K562 (cell line): ENCODE data around the gene AHI1. TPM values are rescaled to one million over a fixed set of nuclear protein-coding genes. Genes with fewer than 3 reads are reported as not detected.

Experiments
- ATF3 ChIP-seq, 2 experiments: fragments of 450-650 bp in 1 of 2; sonication (generic) in 1 of 2; formaldehyde crosslinking in 1 of 2; IDR thresholded peaks in 1 of 2; conservative IDR thresholded peaks in 1 of 2; 2 replicates each; pipeline versions ENCODE4 v1.6.1 to v1.8.1; 2016 to 2023; ENCODE audit warnings: mild to moderate bottlenecking in 2 of 2, moderate library complexity in 2 of 2, inconsistent platforms in 1 of 2, missing genetic modification reagents in 1 of 2
- ATF7 ChIP-seq: fragments of 450-650 bp; IDR thresholded peaks from 2 replicates; pipeline ENCODE4 v1.7.1; 2014; ENCODE audit warnings: mild to moderate bottlenecking, moderate library complexity
- CREB1 ChIP-seq, 2 experiments: sonication (generic) in 1 of 2; formaldehyde crosslinking in 1 of 2; IDR thresholded peaks; 2 replicates each; pipeline versions ENCODE4 v1.6.1 to v1.8.0; 2012 to 2022; ENCODE audit warnings: inconsistent platforms in 1 of 2, mild to moderate bottlenecking in 1 of 2, missing genetic modification reagents in 1 of 2, moderate library complexity in 1 of 2
- CSDE1 ChIP-seq, 2 experiments: fragments of 450-650 bp; IDR thresholded peaks; 2 replicates each; pipeline ENCODE4 v1.6.1; 2016; ENCODE audit warnings: mild to moderate bottlenecking in 1 of 2
- EZH2 ChIP-seq: IDR thresholded peaks from 2 replicates; pipeline ENCODE4 v1.6.1; 2012; ENCODE audit warnings: low read depth, mild to moderate bottlenecking, inconsistent platforms, low read length, borderline replicate concordance
- GATAD2A ChIP-seq: fragments of 450-650 bp; IDR thresholded peaks from 2 replicates; pipeline ENCODE4 v1.6.1; 2017
- HDAC2 ChIP-seq: fragments of 450-650 bp; IDR thresholded peaks from 2 replicates; pipeline ENCODE4 v1.6.1; 2016; ENCODE audit warnings: mild to moderate bottlenecking
- HDAC6 ChIP-seq: IDR thresholded peaks from 2 replicates; pipeline ENCODE4 v1.6.1; 2012; ENCODE audit warnings: low read depth, mild to moderate bottlenecking, control low read depth, inconsistent platforms, low read length, moderate library complexity
- KLF13 ChIP-seq: fragments of 450-650 bp; IDR thresholded peaks from 2 replicates; pipeline ENCODE4 v1.6.1; 2016; ENCODE audit warnings: missing genetic modification characterization, low read depth, mild to moderate bottlenecking, missing compliant biosample characterization, moderate library complexity, borderline replicate concordance
- MTA1 ChIP-seq: fragments of 450-650 bp; IDR thresholded peaks from 2 replicates; pipeline ENCODE4 v1.6.1; 2017; ENCODE audit warnings: borderline replicate concordance
- MYC ChIP-seq, 2 experiments: fragments of 250-450 bp in 1 of 2; sonication (Bioruptor Pico) in 1 of 2; IDR thresholded peaks; 2 replicates each; pipeline versions ENCODE4 v1.5.1 to v1.6.1; 2012 to 2021; ENCODE audit warnings: low read depth in 2 of 2, borderline replicate concordance in 1 of 2, improper control_type of control experiment in 1 of 2, low read length in 1 of 2, mild to moderate bottlenecking in 1 of 2, moderate library complexity in 1 of 2
- NBN ChIP-seq: fragments of 450-650 bp; IDR thresholded peaks from 2 replicates; pipeline ENCODE4 v1.6.1; 2016; ENCODE audit warnings: low read depth, mild to moderate bottlenecking
- NCOR1 ChIP-seq: fragments of 450-650 bp; IDR thresholded peaks from 2 replicates; pipeline ENCODE4 v1.6.1; 2016; ENCODE audit warnings: mild to moderate bottlenecking, moderate library complexity
- NEUROD1 ChIP-seq: fragments of 150-350 bp; IDR thresholded peaks from 2 replicates; pipeline ENCODE4 v1.6.1; 2014; ENCODE audit warnings: borderline replicate concordance, low read length, low read depth; ENCODE audit not compliant: partially characterized antibody
- NR4A1 ChIP-seq, 2 experiments: fragments of 250-450 bp in 1 of 2; fragments of 450-650 bp in 1 of 2; sonication (Bioruptor Pico) in 1 of 2; IDR thresholded peaks; 2 replicates each; pipeline versions ENCODE4 v1.4.0 to v1.6.1; 2016 to 2020; ENCODE audit warnings: mild to moderate bottlenecking in 2 of 2, missing compliant biosample characterization in 1 of 2, missing genetic modification characterization in 1 of 2, moderate library complexity in 1 of 2
- PKNOX1 ChIP-seq: fragments of 450-650 bp; IDR thresholded peaks from 2 replicates; pipeline ENCODE4 v1.6.1; 2016
- POLR2A ChIP-seq: fragments of 450-650 bp; conservative IDR thresholded peaks from 2 replicates; pipeline ENCODE4 v1.6.1; 2016
- TFAM ChIP-seq: fragments of 250-450 bp; sonication (Bioruptor Pico); conservative IDR thresholded peaks from 2 replicates; pipeline ENCODE4 v1.5.0; 2021; ENCODE audit warnings: mild to moderate bottlenecking, moderate library complexity
- TSHZ1 ChIP-seq: fragments of 250-450 bp; sonication (Bioruptor Pico); IDR thresholded peaks from 2 replicates; pipeline ENCODE4 v1.4.0; 2020; ENCODE audit warnings: mild to moderate bottlenecking, moderate library complexity
- ZNF584 ChIP-seq: fragments of 200-800 bp; sonication (Bioruptor generic); IDR thresholded peaks from 2 replicates; pipeline ENCODE4 v1.6.1; 2016; ENCODE audit warnings: low read depth, mild to moderate bottlenecking, missing genetic modification characterization, missing compliant biosample characterization
- ZNF586 ChIP-seq: fragments of 450-650 bp; formaldehyde crosslinking; conservative IDR thresholded peaks from 2 replicates; pipeline ENCODE4 v1.4.0; 2020; ENCODE audit warnings: mild to moderate bottlenecking, moderate library complexity
- polyA plus RNA-seq, 8 experiments: library from polyadenylated mRNA; depleted of rRNA in 4 of 8; stranded (reverse) in 5 of 8; unstranded in 3 of 8; fragments of >200 nt; fragmentation: Nextera tagmentation in 2 of 8; fragmentation: Illumina TruSeq in 1 of 8; extraction: Ambion mirVana in 2 of 8; extraction: Trizol in 1 of 8; gene quantifications; 2 replicates each; pipeline versions ENCODE4 v1.2.1 to v1.2.3, GENCODE V29; 2011 to 2014; ENCODE audit warnings: inconsistent platforms in 1 of 8, missing spikeins in 1 of 8
- total RNA-seq, 7 experiments: library from RNA; depleted of rRNA in 6 of 7; stranded (reverse); fragments of >200 nt in 6 of 7; fragmentation: Illumina TruSeq in 2 of 7; extraction: Trizol in 2 of 7; gene quantifications; 2 replicates each; pipeline versions ENCODE4 v1.2.1 to v1.2.3, GENCODE V29; 2011 to 2021; ENCODE audit warnings: low replicate concordance in 1 of 7

AHI1 gene
- total and polyA plus RNA-seq, 9 of the 15 experiments (the other 6 are each of a cell fraction or from before 2014, with no cell fraction given), result 24.7 to 54.9 (median 32.2) TPM

GRCh38 chr6:135320721-135321621 lies 176.6 kb downstream of the AHI1 start (continued):
- TF ChIP-seq PKNOX1 (peak; percentile 87), CREB1 (IDR thresholded peaks at IDR 0.05) (0 out of 2 replicates have a peak, but pooled peaks have one; percentile 39), CREB1 (CRISPR knock-in tag; IDR thresholded peaks at IDR 0.05) (no peak), ATF3 (IDR thresholded peaks at IDR 0.05) (peak; percentile 14; the same call in 1 of the 2 replicates), ATF3 (CRISPR knock-in tag; conservative IDR thresholded peaks at IDR 0.05) (no peak), TFAM (CRISPR knock-in tag) (no peak), ZNF584 (CRISPR knock-in tag) (0 out of 2 replicates have a peak, but pooled peaks have one; percentile 30), NBN (peak; percentile 63; the same call in 1 of the 2 replicates), MYC (IDR thresholded peaks at IDR 0.05; ENCODE audit: low read depth, low read length) (no peak), MYC (CRISPR knock-in tag; IDR thresholded peaks at IDR 0.05; ENCODE audit: borderline replicate concordance, low read depth) (0 out of 2 replicates have a peak, but pooled peaks have one; percentile 56), MTA1 (peak; percentile 52), HDAC2 (peak; percentile 80; the same call in 1 of the 2 replicates), TSHZ1 (CRISPR knock-in tag) (0 out of 2 replicates have a peak, but pooled peaks have one; percentile 56), CSDE1 (IDR thresholded peaks at IDR 0.05) (no peak), ZNF586 (CRISPR knock-in tag) (0 out of 2 replicates have a peak, but pooled peaks have one; percentile 50), ATF7 (peak; percentile 55; the same call in 1 of the 2 replicates), KLF13 (tag) (no peak), GATAD2A (peak; percentile 71; the same call in 1 of the 2 replicates), POLR2A (peak; percentile 54), NEUROD1 (peak; percentile 70), EZH2 (no peak), HDAC6 (no peak), NR4A1 (CRISPR knock-in tag; IDR thresholded peaks at IDR 0.05) (no peak), NR4A1 (tag; IDR thresholded peaks at IDR 0.05) (no peak), NCOR1 (peak; percentile 92)
